ENCODE measurements around the gene DAPK2. TPM values are rescaled to one million over a fixed set of nuclear protein-coding genes. Genes with fewer than 3 reads are reported as not detected.

The DAPK2 gene
- total and polyA plus RNA-seq, 2 of the 4 experiments (the other 2 are of a cell fraction) = 0.34 to 0.36 TPM

DNA sequence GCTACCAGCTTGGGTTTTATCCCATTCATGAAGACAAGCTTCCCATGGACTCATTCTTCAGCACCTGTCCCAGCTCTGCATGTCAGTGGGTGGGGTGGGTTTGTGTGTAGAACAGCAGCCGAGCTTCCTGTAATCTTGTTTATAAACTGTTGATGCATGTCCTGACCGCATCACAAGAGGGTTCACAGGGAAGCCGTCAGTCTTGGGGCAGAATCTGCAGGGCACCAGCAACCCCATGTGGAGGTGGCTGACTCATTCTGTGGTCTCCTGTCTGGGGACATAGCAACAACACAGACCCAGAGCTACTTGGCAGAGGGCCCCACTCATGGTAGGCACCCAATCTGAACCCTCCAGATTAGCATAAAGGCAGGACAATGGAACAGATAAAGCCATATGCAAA is 35.6 kb downstream of the DAPK2 start:
- no peak overlapping the region for H2BK120ac ChIP-seq (ENCODE audit: low read depth, low read length)
- H2BK5ac ChIP-seq (ENCODE audit: low read depth, low read length, poor library complexity, severe bottlenecking) = no peak overlapping the region
- no peak overlapping the region for H4K5ac ChIP-seq (ENCODE audit: low read depth, low read length)
- H3K4me1 ChIP-seq (ENCODE audit: control insufficient read depth, insufficient read depth, low read length) = peaks cover 2% of the 10 kb centered on the region; the same call in 1 of the 2 replicates
- H3K4me3 ChIP-seq (ENCODE audit: insufficient read depth, low read depth, low read length) = no peak overlapping the region
- H2AK5ac ChIP-seq (ENCODE audit: low read depth, low read length) = no peak overlapping the region
- peaks cover under 1% of the 10 kb centered on the region; the same call in 1 of the 2 replicates for H3K9me3 ChIP-seq (ENCODE audit: control insufficient read depth, insufficient read depth, low read length)
- ChIA-PET CTCF (interaction anchor here (0.9 to 1.5 kb wide), 2 partner anchors 9 to 16 kb away, joined by 3 to 4 read pairs; no protein-coding TSS in a partner anchor), POLR2A (ENCODE audit: unreplicated experiment) (no interaction called here)
- no peak overlapping the region for H4K91ac ChIP-seq (ENCODE audit: insufficient read depth, low read depth, low read length)
- no peak overlapping the region; the same call in 1 of the 2 replicates for H3K14ac ChIP-seq (replicated peaks; ENCODE audit: low read depth, low read length)
- H3K4me2 ChIP-seq (ENCODE audit: low read depth, low read length) = no peak overlapping the region
- no peaks in the 10 kb centered on the region for H4K20me1 ChIP-seq (ENCODE audit: insufficient read depth, low read length)
- H3K4ac ChIP-seq (ENCODE audit: low read depth, low read length) = no peak overlapping the region
- H4K8ac ChIP-seq (ENCODE audit: low read depth in 2 of 2, low read length in 2 of 2) = no peak overlapping the region
- peak overlapping the region; percentile 13 for H2AFZ ChIP-seq (replicated peaks; ENCODE audit: low read length, poor library complexity)
- H2BK20ac ChIP-seq (ENCODE audit: low read depth, low read length) = no peak overlapping the region
- 17% methylated on average over 2 of the region's 3 CpGs; no CpG with 5 or more reads in 1 of the 2 experiments for WGBS, 2 experiments (ENCODE audit: extremely low coverage in 2 of 2, insufficient read length in 1 of 2)
- H3K27me3 ChIP-seq (ENCODE audit: control insufficient read depth, insufficient read depth, low read length) = peaks cover 27% of the 10 kb centered on the region
- H2BK15ac ChIP-seq (ENCODE audit: low read depth, low read length) = no peak overlapping the region
- H3K27ac ChIP-seq (ENCODE audit: insufficient read depth, low read length) = no peak overlapping the region
- dilution Hi-C loops (cut with HindIII; ENCODE audit: low sequenced_read_pairs, unreplicated experiment) = no loop called here
- no TSS peak for BruUV-seq (replicated peaks)
- H3K18ac ChIP-seq (ENCODE audit: low read depth, low read length) = no peak overlapping the region
- no peak overlapping the region for H3K9ac ChIP-seq (ENCODE audit: low read depth, low read length)
- no peak overlapping the region for H3K56ac ChIP-seq (ENCODE audit: extremely low read depth, insufficient read depth, low read length)
- intact Hi-C loops (cut with micrococcal nuclease) = loop anchor here (1.0 kb wide), 1 partner anchor 28 kb away; no protein-coding TSS in a partner anchor
- no peaks in the 10 kb centered on the region for H3K79me1 ChIP-seq (ENCODE audit: low read depth in 1 of 2, low read length in 2 of 2)
- no peaks in the 10 kb centered on the region for H3K36me3 ChIP-seq (ENCODE audit: control insufficient read depth, insufficient read depth, low read length)
- no peak for TF ChIP-seq RAD21 (IDR thresholded peaks at IDR 0.05; ENCODE audit: low read length)
- no peak for TF ChIP-seq POLR2A (IDR thresholded peaks at IDR 0.05; ENCODE audit: low read depth, low read length)
- 0 out of 2 replicates have a peak, but pooled peaks have one; percentile 27 for TF ChIP-seq FOS (IDR thresholded peaks at IDR 0.05; ENCODE audit: low read depth, low read length)
- no peak for TF ChIP-seq MAZ (IDR thresholded peaks at IDR 0.05; ENCODE audit: borderline replicate concordance, low read depth, low read length)
- no peak for TF ChIP-seq MAFK (IDR thresholded peaks at IDR 0.05; ENCODE audit: low read depth, low read length)
- TF ChIP-seq BHLHE40 (IDR thresholded peaks at IDR 0.05; ENCODE audit: low read depth, low read length) = peak; percentile 47; the same call in 1 of the 2 replicates
- TF ChIP-seq, protein P1, sequence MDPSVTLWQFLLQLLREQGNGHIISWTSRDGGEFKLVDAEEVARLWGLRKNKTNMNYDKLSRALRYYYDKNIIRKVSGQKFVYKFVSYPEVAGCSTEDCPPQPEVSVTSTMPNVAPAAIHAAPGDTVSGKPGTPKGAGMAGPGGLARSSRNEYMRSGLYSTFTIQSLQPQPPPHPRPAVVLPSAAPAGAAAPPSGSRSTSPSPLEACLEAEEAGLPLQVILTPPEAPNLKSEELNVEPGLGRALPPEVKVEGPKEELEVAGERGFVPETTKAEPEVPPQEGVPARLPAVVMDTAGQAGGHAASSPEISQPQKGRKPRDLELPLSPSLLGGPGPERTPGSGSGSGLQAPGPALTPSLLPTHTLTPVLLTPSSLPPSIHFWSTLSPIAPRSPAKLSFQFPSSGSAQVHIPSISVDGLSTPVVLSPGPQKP (IDR thresholded peaks at IDR 0.05; ENCODE audit: borderline replicate concordance, low read depth, low read length) = no peak
- TF ChIP-seq RCOR1 (IDR thresholded peaks at IDR 0.05; ENCODE audit: insufficient replicate concordance, low read length) = no peak
- TF ChIP-seq MXI1 (IDR thresholded peaks at IDR 0.05; ENCODE audit: borderline replicate concordance, low read depth, low read length) = no peak
- DNase-seq (peak; percentile 62), ATAC-seq (ENCODE audit: low read depth) (peak; percentile 59)
- no peak overlapping the region for H3K23ac ChIP-seq (ENCODE audit: low read depth, low read length)
- no peaks in the 10 kb centered on the region; the same call in 1 of the 2 replicates for H3K9me1 ChIP-seq (ENCODE audit: insufficient read depth, low read length)
- in situ Hi-C loops (cut with MboI; ENCODE audit: low sequenced_read_pairs) = no loop called here
- no peak overlapping the region for H2AK9ac ChIP-seq (replicated peaks; ENCODE audit: low read depth, low read length, poor library complexity)
